ENCODE results near the gene TPBGL.
A peak's percentile ranks its signal among the peaks of the same experiment; 100 is the strongest.

TPBGL gene

GRCh38 chr11:75212411-75212810 lies 28.2 kb upstream of the TPBGL start:
- DNase-seq (ENCODE audit: low read depth) = no peak

- DNase-seq (ENCODE audit: low read depth) = peak; percentile 46
Measured at GRCh38 chr11:75214411-75214821, 26.2 kb upstream of the TPBGL start.

DNA sequence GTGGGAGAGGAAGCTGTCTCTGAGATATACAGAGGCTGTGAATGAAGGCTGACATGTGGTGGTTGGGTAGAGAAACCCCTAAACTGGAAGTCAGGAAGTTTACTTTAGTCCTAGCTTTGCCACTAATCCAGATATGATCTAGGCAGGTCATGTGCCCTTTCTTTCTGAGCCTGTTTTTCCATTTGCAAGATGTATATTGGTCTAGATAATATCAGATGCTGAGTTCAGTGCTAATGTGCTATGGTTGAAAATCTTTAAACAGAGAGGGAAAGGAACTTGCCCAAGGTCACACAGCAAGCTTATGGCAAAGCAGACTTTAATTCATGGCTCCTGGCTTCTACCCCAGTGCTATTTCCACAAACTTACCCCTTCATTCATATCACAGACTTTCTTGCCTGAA lies 25.7 kb upstream of the TPBGL start:
- no peak for DNase-seq (ENCODE audit: low read depth)

DNA sequence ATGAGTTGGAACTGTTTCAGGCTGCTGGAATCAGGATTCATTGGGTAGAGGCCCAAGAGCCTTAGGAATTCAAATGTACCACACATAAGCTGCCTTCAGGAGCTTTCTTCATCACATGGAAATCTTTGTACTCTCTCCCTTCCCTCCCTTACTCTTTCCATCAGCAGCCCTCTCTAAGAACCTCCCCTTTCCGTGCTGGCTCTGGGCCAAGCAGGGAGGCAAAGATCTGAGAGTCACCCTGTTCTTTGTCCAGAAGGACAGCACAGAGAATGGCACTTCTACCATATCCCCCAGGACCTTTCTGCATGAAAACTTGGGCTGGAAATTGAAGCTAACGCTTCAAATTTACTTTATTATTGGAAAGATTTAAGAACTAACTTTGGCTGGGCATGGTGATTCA lies 20.7 kb upstream of the TPBGL start:
- no peak for DNase-seq (ENCODE audit: low read depth)

DNA sequence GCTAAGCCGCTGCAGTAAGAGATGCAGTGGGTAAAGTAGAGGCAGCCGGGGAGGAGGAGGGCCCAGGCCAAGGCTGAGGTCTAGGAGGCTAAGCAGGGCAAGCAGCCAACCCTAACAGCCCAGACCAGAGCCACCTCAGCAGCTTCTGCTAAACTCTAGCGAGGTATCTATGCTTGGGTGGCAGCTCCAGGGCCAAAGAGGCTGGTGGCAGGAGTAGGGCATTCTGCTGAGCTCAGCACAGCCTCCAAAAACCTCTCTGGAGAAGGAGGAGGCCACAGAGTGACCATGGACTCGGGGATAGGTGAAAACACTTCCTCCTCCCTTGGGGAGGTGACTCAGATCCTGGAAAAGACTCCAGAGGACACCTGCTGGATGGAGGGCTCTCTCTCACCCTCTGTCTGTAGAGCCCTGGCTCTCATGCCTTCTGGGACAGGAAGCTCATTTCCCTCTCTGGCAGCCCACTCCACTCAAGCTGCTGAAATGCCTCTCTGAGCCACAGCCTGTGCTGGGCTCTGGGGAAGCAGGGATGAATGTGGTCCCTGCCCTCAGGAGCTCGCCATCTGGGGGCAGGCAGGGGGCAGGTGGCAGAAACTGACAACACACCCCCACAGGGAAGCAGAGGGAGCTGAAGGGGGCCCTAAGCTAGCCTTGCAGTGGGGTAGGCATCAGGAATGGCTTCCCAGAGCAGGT lies 16.5 kb upstream of the TPBGL start:
- no peak for DNase-seq (ENCODE audit: low read depth)

DNA sequence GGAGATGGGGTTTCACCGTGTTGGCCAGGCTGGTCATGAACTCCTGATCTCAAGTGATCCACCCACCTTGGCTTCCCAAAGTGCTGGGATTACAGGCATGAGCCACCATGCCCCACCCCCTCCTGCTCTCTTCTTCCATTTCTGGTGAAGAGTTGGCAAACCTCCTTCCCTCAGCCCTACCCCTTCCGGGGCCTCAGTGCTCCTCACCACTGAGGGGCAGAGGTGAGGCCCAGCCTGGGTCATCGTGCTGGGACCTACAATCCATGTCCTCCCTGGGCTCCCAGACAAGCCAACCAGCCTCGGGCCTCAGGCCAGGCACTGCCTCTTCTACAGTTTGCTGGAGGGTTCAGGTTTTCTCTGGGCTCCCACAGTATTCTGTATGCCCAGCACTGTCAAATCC lies 14.8 kb upstream of the TPBGL start:
- DNase-seq (ENCODE audit: low read depth) = no peak

- DNase-seq (ENCODE audit: low read depth) = no peak
Measured at GRCh38 chr11:75229466-75229865, 11.1 kb upstream of the TPBGL start.

- DNase-seq (ENCODE audit: low read depth) = no peak
Measured at GRCh38 chr11:75230621-75231020, 10.0 kb upstream of the TPBGL start.

GRCh38 chr11:75233754-75234172 lies 6.8 kb upstream of the TPBGL start:
- no peak for DNase-seq (ENCODE audit: low read depth)

DNA sequence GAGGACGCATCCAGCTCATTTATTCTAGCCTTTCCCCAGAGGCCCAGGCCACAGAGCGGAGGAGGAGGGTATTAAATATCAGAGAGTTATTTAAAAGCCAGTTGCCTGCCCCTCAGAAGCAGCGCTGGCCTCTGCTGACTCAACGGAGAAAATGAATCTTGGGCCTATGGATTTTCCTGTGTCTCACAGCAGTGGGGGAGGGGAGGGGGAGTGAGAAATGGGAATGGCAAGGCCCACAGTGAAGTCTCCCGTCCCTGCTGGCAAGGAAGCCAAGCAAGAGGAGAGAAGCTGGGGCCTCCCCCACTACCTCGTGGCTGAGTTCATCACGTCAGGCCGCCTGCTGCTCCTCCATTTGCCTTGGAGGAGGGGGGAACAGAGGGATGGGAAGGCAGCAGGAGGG lies 4.5 kb upstream of the TPBGL start:
- no peak for DNase-seq (ENCODE audit: low read depth)

DNA sequence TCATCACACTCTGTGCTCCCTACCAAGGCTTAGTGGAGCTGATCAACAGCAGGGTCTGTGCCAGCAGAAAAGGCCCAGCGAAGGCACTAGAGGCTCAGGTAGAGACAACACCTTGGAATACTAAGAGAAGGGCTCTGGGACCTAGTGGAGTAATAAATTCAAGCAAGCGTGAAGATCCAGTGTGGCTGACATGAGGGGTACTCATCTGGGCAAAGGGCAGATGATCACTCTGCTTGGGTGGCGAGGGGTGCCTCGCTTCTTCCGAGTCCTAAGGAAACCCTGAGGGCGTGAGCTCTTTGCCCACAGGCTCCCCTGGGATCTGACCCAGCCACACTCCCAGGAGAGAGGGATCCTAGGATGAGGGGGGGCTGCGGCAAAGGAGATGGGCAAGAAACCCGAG lies 3.5 kb upstream of the TPBGL start:
- no peak for DNase-seq (ENCODE audit: low read depth)

- DNase-seq (ENCODE audit: low read depth) = no peak
Measured at GRCh38 chr11:75238595-75239440, 1.8 kb upstream of the TPBGL start.

DNA sequence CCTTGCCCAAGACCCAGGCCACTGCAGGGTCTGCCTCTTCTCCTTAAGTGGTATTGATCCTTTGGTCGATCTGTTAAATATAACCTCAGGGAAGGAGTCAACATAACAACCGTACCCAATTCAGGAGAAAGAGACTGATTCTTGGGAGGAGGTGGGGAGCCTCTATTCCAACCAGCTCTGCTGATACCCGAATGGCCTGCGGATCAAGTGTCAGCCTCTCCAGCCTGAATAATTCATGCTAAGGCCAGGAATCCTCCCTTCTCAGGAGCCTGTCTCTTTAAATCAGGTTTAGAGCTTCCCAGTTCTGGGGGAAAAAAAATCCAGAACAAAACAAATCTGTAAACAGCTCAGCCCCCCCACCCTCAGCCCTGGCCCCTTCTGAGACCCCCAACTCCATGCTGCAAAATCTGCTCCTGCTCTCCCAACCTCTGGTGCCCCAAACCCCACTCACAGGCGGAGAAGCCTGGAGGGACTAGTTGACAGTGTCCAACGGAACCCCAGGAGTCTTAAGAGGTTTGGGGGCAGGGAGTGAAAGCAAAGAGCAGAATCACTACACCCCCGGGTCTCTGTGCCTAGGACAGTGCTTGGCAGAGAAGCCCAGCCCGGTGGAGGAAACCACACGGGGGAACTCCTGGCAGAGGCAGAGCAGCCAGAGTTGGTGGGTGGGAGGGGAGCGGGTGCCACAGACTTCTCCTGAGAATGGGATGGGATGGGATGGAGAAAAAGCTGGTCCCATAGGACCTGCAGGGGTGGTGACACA lies 863 bp upstream of the TPBGL start:
- no peak for DNase-seq (ENCODE audit: low read depth)

- peak; percentile 87 for DNase-seq (ENCODE audit: low read depth)
Measured at GRCh38 chr11:75241036-75241905, 697 bp downstream of the TPBGL start.

DNA sequence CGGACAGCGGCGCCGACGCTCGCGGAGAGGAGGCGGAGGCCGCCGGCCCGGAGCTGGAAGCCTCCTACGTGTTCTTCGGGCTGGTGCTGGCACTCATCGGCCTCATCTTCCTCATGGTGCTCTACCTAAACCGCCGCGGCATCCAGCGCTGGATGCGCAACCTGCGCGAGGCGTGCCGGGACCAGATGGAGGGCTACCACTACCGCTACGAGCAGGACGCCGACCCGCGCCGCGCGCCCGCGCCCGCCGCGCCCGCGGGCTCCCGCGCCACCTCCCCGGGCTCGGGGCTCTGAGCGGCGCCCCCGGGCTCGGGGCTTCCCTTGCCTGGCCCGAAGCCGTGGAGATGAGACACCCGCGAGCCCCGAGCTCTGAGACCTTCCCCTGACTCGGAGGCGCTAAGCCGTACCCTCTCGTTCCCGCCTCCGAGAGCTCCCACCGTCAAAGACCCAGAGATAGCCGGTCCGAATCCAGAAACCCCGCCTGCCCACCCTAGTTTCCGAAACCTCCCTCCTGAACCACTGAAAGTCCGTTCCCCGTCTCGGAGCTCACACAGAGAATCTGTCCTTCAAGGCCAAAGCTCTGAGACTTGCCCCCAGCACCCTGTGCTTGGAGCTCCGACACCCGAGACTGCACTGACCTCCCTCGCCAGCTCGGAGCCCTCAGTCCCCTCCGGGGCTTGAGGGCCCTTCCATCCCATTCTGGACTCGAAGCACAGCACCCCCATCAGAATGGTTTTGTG lies 1.5 kb downstream of the TPBGL start:
- no peak for DNase-seq (ENCODE audit: low read depth)

GRCh38 chr11:75242722-75243600 lies 2.4 kb downstream of the TPBGL start:
- no peak for DNase-seq (ENCODE audit: low read depth)

DNA sequence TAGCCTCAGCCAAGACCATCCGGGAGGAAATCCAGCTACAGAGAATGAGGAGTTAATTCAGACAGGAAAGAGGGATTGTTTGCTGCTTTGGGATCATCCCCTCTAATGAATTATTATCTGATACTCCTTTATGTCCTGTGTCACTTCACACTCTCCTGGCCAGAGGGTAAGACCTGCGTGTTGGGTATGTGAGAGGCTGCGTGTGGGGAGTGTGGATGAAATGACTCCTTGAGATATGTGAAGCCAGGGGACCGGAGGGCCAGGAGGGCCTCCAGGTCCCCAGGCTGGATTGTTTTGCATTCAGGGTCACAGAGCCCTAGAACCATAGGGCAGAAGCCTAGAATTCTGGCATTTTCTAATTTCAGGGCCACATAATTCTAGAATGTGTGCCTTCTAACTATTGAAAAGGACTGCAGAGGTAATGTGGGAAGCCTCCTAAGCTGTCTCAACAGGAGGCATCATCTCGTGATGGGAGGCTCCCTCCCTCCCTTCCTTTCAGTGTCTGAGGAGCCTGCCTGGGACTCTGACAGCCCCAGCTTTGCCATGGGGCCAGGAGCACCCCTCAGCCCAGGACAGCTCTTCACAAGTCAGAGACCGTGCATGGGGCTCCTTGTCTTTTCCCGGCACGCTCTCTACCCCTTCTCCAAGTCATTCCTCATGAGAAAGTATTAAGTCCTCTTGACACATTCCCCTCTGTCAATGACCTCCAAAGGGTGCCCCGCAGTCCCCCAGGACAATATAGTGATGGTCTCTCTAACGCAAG lies 3.7 kb downstream of the TPBGL start:
- DNase-seq (ENCODE audit: low read depth) = no peak

- no peak for DNase-seq (ENCODE audit: low read depth)
Measured at GRCh38 chr11:75245356-75246005, 4.9 kb downstream of the TPBGL start.
